Astrocyte of the cerebellum (primary cell): ENCODE measurements around the gene TTLL12.

Experiments
- DNase-seq: peaks from one replicate; pipeline ENCODE4 v3.0.0-alpha.2; 2011; ENCODE audit warnings: low read depth
- H3K4me3 ChIP-seq: 2 replicates; pipeline ENCODE4 v1.5.1; 2011; ENCODE audit warnings: mild to moderate bottlenecking, low read depth, low read length, moderate library complexity
- in situ Hi-C: cut with HindIII; loops from 2 replicates; pipeline ENCODE4 v1.10.0; 2017; ENCODE audit warnings: low sequenced_read_pairs
- TF ChIP-seq, protein P1 (sequence below): IDR thresholded peaks from 2 replicates; pipeline ENCODE4 v1.5.1; 2012; ENCODE audit warnings: low read length, low read depth, moderate library complexity, mild to moderate bottlenecking; ENCODE audit errors: missing control alignments

The TTLL12 gene

DNA sequence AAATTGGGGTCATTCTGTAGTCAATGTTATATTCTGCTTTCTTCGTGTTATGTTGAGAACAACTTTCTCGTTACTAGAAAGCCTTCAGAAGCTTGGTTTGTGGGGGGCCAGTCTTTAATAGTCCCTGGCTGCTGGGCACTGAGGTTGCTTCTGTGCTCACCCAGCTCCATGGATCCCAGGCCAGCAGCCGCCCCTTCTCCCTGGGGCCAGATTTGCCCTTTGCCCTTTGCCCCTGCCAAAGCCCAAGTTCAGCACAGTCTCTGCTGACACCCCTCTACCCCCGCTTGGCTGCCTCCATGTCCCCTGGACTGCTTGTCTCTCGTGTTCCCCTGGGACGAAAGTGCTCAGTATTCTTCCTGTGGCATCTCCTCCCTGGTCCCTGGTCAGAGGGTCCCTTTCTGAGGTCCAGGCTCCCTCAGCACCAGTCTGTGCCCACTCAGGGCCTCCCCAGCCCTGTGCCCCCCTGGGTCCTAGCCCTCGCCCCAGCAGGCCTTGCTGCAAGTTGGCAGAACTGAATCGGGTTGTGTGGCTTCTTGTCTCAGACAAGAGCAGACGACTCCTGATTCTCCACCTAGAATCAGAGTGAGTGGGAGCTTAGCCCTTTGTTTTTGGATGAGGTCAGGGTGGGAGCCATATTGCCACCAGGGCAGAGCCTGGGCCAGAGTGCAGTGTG lies 28.9 kb downstream of the TTLL12 start:
- no peak for DNase-seq
- TF ChIP-seq, protein P1, sequence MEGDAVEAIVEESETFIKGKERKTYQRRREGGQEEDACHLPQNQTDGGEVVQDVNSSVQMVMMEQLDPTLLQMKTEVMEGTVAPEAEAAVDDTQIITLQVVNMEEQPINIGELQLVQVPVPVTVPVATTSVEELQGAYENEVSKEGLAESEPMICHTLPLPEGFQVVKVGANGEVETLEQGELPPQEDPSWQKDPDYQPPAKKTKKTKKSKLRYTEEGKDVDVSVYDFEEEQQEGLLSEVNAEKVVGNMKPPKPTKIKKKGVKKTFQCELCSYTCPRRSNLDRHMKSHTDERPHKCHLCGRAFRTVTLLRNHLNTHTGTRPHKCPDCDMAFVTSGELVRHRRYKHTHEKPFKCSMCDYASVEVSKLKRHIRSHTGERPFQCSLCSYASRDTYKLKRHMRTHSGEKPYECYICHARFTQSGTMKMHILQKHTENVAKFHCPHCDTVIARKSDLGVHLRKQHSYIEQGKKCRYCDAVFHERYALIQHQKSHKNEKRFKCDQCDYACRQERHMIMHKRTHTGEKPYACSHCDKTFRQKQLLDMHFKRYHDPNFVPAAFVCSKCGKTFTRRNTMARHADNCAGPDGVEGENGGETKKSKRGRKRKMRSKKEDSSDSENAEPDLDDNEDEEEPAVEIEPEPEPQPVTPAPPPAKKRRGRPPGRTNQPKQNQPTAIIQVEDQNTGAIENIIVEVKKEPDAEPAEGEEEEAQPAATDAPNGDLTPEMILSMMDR = no peak
- in situ Hi-C loops = no loop called here
- H3K4me3 ChIP-seq = no peak overlapping the region

DNA sequence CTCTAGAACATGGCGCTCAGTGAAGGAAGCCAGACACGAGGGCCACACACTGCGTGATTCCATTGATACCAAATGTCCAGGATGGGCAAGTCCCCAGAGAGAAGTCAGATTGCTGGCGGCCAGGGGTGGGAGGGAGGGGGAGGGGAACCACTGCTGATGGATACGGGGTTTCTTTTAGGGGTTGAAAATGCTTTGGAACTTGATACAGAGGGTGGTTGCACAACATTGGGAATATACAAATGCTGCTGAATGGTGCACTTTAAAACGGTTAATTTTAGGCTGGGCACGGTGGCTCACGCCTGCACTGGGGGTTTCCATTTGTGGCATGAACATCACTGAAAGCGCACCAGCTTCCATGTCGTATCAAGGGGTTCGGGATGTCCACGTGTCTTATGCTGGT lies 30.5 kb downstream of the TTLL12 start:
- no peak for DNase-seq
- in situ Hi-C loops = no loop called here
- TF ChIP-seq, protein P1 = no peak
- no peak overlapping the region for H3K4me3 ChIP-seq

DNA sequence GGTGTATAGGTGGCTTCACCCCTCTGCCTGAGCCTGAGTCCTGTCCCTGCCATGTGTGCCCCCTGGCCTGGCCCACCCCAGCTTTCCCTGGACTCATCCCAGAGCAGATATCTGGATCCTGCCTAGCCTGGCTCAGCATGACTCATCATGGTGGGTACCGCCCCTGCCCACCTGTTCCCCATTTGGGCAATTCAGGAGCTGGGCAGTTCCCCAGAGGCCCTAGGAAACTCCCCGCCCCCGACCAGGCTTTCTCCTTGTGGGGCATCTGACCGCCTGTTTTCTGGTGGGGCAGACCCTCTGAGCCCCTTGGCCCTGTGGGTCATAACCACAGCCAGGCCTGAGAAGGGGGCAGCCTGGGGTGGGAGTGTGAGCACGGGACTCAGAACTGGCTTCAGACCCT lies 31.1 kb downstream of the TTLL12 start:
- TF ChIP-seq, protein P1 = no peak
- no peak overlapping the region for H3K4me3 ChIP-seq
- no peak for DNase-seq
- in situ Hi-C loops = no loop called here

DNA sequence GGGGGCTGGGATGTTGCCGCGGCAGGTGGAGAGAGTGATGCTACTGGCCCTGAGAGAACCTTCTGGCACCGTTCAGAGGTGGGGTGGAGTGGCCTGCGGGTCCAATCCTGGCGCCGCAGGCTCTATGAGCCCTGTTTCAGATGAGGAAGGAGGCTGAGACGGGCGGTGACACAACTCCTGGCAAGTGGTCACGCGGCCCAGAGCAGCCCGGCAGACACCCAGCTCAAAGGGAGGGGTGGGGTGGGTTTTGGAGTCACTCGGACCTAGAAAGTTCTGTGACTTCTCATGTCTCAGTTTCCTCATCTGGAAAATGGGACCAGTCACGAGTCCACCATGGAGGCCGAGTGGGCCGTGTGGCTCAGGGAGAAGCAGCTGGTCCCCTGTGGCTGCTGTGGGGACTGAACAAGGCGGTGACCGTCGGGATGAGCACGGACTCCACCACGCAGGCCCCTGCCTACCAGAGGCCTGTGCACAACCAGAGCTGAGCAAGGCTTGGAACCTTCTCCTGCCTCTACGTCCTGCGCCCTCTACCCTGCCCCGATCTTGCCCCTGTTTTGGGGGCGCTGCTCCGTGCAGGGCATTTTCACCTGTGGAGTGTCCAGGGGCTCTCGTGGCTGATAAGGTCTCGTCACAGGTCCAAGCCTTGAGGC lies 31.9 kb downstream of the TTLL12 start:
- H3K4me3 ChIP-seq = no peak overlapping the region
- TF ChIP-seq, protein P1 = no peak
- in situ Hi-C loops = no loop called here
- no peak for DNase-seq

DNA sequence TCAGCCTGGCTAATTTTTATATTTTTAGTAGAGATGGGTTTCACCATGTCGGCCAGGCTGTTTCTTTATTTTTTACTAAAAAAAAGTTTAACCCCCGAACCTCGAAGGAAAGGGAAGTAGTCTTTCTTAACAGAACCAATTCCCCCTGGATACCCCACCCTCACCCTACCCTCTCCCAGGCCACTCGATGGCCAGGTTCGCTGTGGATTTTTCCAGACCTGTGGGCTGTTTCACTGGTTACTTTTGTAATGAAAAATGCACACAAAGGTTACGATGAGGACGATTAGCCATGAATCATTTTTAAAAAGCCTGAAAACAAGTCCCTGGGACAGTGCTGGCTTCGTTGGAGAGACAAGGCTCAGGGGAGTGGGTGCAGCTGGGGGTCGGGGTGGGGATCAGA lies 33.0 kb downstream of the TTLL12 start:
- in situ Hi-C loops = no loop called here
- TF ChIP-seq, protein P1 = no peak
- no peak for DNase-seq
- H3K4me3 ChIP-seq = no peak overlapping the region

DNA sequence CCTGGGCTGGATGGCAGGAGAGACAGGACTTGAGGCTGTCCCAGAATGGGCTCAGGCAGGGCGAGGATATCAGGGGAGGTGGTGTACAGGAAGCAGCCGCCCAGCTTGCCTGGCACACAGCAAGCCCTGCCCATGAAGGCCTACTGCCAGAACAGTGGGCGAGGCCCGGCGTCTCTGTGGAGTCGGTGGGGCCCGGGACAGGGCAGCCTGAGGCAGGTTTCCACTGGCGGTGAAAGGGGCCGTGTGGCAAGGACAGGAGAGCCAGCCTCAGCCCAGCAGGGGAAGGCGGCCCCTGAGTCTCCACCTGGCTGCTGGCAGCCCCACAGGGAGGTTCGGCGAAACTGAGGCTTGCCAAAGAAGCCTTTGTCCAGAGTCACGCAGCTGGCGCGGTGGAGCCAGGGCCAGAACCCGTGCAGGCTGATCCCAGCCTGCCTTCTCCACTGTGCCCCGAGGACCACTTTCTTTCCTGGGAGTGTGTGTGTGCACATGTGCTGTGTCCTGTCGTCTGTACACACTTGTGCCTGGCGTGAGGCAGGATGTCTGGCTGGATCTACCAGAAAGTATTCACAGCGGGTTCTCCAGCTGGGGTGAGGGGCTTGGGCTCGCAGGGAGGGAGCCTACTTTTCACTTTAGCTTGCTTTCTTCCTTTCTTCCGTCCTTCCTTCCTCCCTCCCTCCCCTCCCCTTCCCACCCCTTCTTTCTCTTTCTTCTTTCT lies 34.4 kb downstream of the TTLL12 start:
- in situ Hi-C loops = no loop called here
- peak overlapping the region; percentile 67 for H3K4me3 ChIP-seq
- no peak for DNase-seq
- TF ChIP-seq, protein P1 = no peak
